Fibroblast of lung (primary cell): ENCODE data around the gene TMEM19. TPM values are rescaled to one million over a fixed set of nuclear protein-coding genes. Genes with fewer than 3 reads are reported as not detected.

Source experiments
- DNase-seq, 2 donors: peaks; one replicate each; pipeline versions ENCODE4 v3.0.0 to v3.0.0-alpha.2; 2010; ENCODE audit warnings: low read depth in 2 of 2
- H2AFZ ChIP-seq: 2 replicates; pipeline ENCODE4 v1.5.1; 2012; ENCODE audit warnings: low read length, control low read depth, inconsistent platforms
- H3K27ac ChIP-seq: 2 replicates; pipeline ENCODE4 v1.5.1; 2011; ENCODE audit warnings: low read length, control low read depth; ENCODE audit not compliant: insufficient read depth
- H3K27me3 ChIP-seq: 2 replicates; pipeline ENCODE4 v1.5.1; 2011; ENCODE audit warnings: mild to moderate bottlenecking, low read length; ENCODE audit not compliant: control insufficient read depth, insufficient read depth
- H3K36me3 ChIP-seq: 2 replicates; pipeline ENCODE4 v1.5.1; 2011; ENCODE audit warnings: low read length; ENCODE audit not compliant: control insufficient read depth, insufficient read depth
- H3K4me1 ChIP-seq: 2 replicates; pipeline ENCODE4 v1.5.1; 2011; ENCODE audit warnings: low read length; ENCODE audit not compliant: control insufficient read depth, insufficient read depth; ENCODE audit errors: extremely low read depth
- H3K4me2 ChIP-seq: 2 replicates; pipeline ENCODE4 v1.5.1; 2011; ENCODE audit warnings: low read length, control low read depth; ENCODE audit not compliant: insufficient read depth; ENCODE audit errors: extremely low read depth
- H3K4me3 ChIP-seq, 4 experiments: fragments of 200-600 bp in 1 of 4; sonication (generic) in 1 of 4; replicated peaks in 1 of 4; 2 replicates each; pipeline ENCODE4 v1.5.1; 2011 to 2016; ENCODE audit warnings: low read length in 4 of 4, low read depth in 3 of 4, mild to moderate bottlenecking in 3 of 4, control low read depth in 2 of 4, inconsistent platforms in 1 of 4, mixed read lengths in 1 of 4; ENCODE audit not compliant: insufficient read depth in 1 of 4; ENCODE audit errors: control extremely low read depth in 1 of 4
- H3K79me2 ChIP-seq: 2 replicates; pipeline ENCODE4 v1.5.1; 2012; ENCODE audit warnings: mild to moderate bottlenecking, low read length, inconsistent platforms; ENCODE audit not compliant: control insufficient read depth, insufficient read depth
- H3K9ac ChIP-seq: 2 replicates; pipeline ENCODE4 v1.5.1; 2011; ENCODE audit warnings: mild to moderate bottlenecking, low read length, control low read depth; ENCODE audit not compliant: insufficient read depth
- H3K9me3 ChIP-seq: 2 replicates; pipeline ENCODE4 v1.5.1; 2012; ENCODE audit warnings: low read depth, low read length; ENCODE audit not compliant: control insufficient read depth, insufficient read depth
- H4K20me1 ChIP-seq: 2 replicates; pipeline ENCODE4 v1.5.1; 2011; ENCODE audit warnings: low read length; ENCODE audit not compliant: control insufficient read depth, insufficient read depth; ENCODE audit errors: extremely low read depth
- EZH2 ChIP-seq: IDR thresholded peaks from 2 replicates; pipeline ENCODE4 v1.5.1; 2012; ENCODE audit warnings: low read length, control low read depth, mild to moderate bottlenecking; ENCODE audit errors: missing control alignments
- polyA plus RNA-seq, 2 donors: library from polyadenylated mRNA; depleted of rRNA in 1 of 2; stranded (reverse) in 1 of 2; unstranded in 1 of 2; fragments of >200 nt; gene quantifications; 2 replicates each; pipeline ENCODE4 v1.2.1, GENCODE V29; 2011 to 2012; ENCODE audit warnings: missing spikeins in 1 of 2
- total RNA-seq: library from RNA; depleted of rRNA; stranded (reverse); fragments of >200 nt; gene quantifications from 2 replicates; pipeline ENCODE4 v1.2.1, GENCODE V29; 2014
- TF ChIP-seq, protein P1 (sequence below), 2 donors: IDR thresholded peaks in 1 of 2; conservative IDR thresholded peaks in 1 of 2; 1 replicate in 1 of 2; 2 replicates in 1 of 2; pipeline ENCODE4 v1.5.1; 2011 to 2012; ENCODE audit warnings: low read length in 2 of 2, control low read depth in 1 of 2, inconsistent platforms in 1 of 2, low read depth in 1 of 2, mild to moderate bottlenecking in 1 of 2

TMEM19 gene
- total and polyA plus RNA-seq, 2 donors (not counting 1 experiment from before 2014, with no cell fraction given), result 19.6 to 25.1 TPM

DNA sequence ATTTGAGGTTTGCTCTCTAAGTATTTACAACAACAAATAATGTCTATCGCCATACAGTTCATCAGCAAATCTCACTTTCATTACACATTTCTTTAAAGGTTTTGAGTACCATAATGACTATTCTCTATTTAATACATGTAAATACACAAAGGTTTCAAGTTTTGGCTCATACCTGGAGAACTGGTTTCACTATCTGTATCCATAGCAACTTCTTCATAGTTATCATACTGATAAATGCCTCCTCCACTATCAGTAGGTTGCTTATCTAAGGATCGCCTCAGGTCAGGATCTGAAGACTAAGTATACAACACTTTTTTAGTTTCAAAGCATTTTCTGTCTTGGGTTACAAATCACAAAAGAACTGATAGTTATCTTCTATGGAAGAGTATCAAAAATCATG, 43.6 kb upstream of the TMEM19 start:
- Histone ChIP-seq H3K79me2 (peaks cover 7% of the 10 kb centered on the region), H3K4me3 (no peak overlapping the region), H4K20me1 (no peaks in the 10 kb centered on the region), H3K27me3 (no peaks in the 10 kb centered on the region), H2AFZ (no peak overlapping the region), H3K4me2 (no peak overlapping the region), H3K36me3 (peaks cover 11% of the 10 kb centered on the region), H3K9ac (no peak overlapping the region), H3K4me1 (no peaks in the 10 kb centered on the region), H3K9me3 (no peaks in the 10 kb centered on the region), H3K27ac (no peak overlapping the region)
- TF ChIP-seq, protein P1, sequence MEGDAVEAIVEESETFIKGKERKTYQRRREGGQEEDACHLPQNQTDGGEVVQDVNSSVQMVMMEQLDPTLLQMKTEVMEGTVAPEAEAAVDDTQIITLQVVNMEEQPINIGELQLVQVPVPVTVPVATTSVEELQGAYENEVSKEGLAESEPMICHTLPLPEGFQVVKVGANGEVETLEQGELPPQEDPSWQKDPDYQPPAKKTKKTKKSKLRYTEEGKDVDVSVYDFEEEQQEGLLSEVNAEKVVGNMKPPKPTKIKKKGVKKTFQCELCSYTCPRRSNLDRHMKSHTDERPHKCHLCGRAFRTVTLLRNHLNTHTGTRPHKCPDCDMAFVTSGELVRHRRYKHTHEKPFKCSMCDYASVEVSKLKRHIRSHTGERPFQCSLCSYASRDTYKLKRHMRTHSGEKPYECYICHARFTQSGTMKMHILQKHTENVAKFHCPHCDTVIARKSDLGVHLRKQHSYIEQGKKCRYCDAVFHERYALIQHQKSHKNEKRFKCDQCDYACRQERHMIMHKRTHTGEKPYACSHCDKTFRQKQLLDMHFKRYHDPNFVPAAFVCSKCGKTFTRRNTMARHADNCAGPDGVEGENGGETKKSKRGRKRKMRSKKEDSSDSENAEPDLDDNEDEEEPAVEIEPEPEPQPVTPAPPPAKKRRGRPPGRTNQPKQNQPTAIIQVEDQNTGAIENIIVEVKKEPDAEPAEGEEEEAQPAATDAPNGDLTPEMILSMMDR (conservative IDR thresholded peaks at IDR 0.05 in 1 of 2, IDR thresholded peaks at IDR 0.05 in 1 of 2; ENCODE audit: low read depth in 1 of 2, low read length in 2 of 2), result no peak
- no peak for TF ChIP-seq EZH2
- DNase-seq, result no peak

DNA sequence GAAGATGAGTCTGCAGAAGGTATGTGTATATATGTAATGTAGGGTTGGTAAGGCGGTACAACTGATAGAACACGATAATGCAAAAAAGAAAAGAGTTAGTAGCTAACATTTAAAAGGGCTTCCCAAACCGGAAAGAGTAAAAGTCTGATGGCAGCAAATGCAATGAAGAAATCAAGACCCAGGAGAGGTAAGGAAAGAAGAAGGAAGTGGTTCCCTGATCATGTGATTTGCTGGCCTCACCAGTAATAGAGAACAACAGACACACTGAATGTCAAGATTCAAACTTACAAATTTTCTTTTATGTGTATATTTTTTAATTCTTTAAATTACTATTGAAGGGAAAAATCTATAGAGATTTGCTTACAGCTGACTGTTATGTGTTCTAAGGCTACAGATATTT, 40.6 kb upstream of the TMEM19 start:
- no peak overlapping the region for H2AFZ ChIP-seq
- H3K9me3 ChIP-seq, result no peaks in the 10 kb centered on the region
- no peak overlapping the region for H3K27ac ChIP-seq
- H3K4me2 ChIP-seq, result no peak overlapping the region
- peaks cover 27% of the 10 kb centered on the region for H3K79me2 ChIP-seq
- H3K36me3 ChIP-seq, result peaks cover 8% of the 10 kb centered on the region
- H3K4me1 ChIP-seq, result no peaks in the 10 kb centered on the region
- no peaks in the 10 kb centered on the region for H3K27me3 ChIP-seq
- H4K20me1 ChIP-seq, result no peaks in the 10 kb centered on the region
- TF ChIP-seq, protein P1 (conservative IDR thresholded peaks at IDR 0.05 in 1 of 2, IDR thresholded peaks at IDR 0.05 in 1 of 2; ENCODE audit: low read depth in 1 of 2, low read length in 2 of 2), result no peak
- TF ChIP-seq EZH2, result no peak
- no peak overlapping the region for H3K4me3 ChIP-seq
- no peak for DNase-seq
- no peak overlapping the region for H3K9ac ChIP-seq

DNA sequence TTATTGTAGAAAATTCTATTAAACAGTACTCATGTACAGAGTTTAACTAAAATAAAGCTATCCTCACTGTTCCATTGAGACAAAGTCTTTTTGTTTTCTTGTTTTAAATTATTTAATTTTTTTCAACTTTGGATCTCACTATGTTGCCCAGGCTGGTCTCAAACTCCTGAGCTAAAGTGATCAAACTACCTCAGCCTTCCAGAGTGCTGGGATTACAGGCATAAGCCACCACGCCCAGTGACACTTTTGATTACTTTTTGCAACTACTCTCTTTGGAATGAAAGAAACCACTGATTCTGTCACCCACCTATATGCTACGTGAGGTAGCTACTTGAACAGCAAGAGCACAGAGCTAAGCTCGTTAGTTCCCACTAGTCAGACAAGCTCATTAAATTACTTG, 39.4 kb upstream of the TMEM19 start:
- no peak for DNase-seq
- Histone ChIP-seq H4K20me1 (no peaks in the 10 kb centered on the region), H3K4me3 (no peak overlapping the region), H3K27me3 (no peaks in the 10 kb centered on the region), H3K27ac (no peak overlapping the region), H2AFZ (no peak overlapping the region), H3K9ac (no peak overlapping the region), H3K36me3 (peaks cover 8% of the 10 kb centered on the region), H3K9me3 (no peaks in the 10 kb centered on the region), H3K79me2 (peaks cover 37% of the 10 kb centered on the region), H3K4me2 (no peak overlapping the region), H3K4me1 (no peaks in the 10 kb centered on the region)
- no peak for TF ChIP-seq EZH2
- TF ChIP-seq, protein P1 (conservative IDR thresholded peaks at IDR 0.05 in 1 of 2, IDR thresholded peaks at IDR 0.05 in 1 of 2; ENCODE audit: low read depth in 1 of 2, low read length in 2 of 2), result no peak
